Frontal cortex (tissue), 4 donors: ENCODE data around the gene OR2H1. TPM values are rescaled to one million over a fixed set of nuclear protein-coding genes. Genes with fewer than 3 reads are reported as not detected.

Experiments used
- DNase-seq, 2 donors: peaks; one replicate each; pipeline ENCODE4 v3.0.0; 2012; ENCODE audit warnings: low spot score in 2 of 2
- FAIRE-seq: peaks from 2 replicates; lab custom pipeline; 2012; peaks lifted over from hg19 to GRCh38; lab: Jason Lieb, UNC
- total RNA-seq: library from RNA; depleted of rRNA; stranded (reverse); fragments of >200 nt; gene quantifications from one replicate; pipeline ENCODE4 v1.2.3, GENCODE V29; 2014
- donor health status: control.
- donor health status: control.
- donor health status: control.

The OR2H1 gene
- total RNA-seq, 1 donor from 2014 or later = under 0.01 TPM

GRCh38 chr6:29479560-29479959 lies 22.6 kb downstream of the OR2H1 start:
- no peak for DNase-seq
- FAIRE-seq = no peak

- FAIRE-seq (no peak), DNase-seq (no peak)
These were observed 26.2 kb downstream of the OR2H1 start for GRCh38 chr6:29483186-29483585.

- no peak for DNase-seq
- FAIRE-seq = no peak
These were observed 26.8 kb downstream of the OR2H1 start for GRCh38 chr6:29483735-29484134.

- DNase-seq = no peak
These were observed 29.6 kb downstream of the OR2H1 start for GRCh38 chr6:29486577-29486976.

GRCh38 chr6:29487131-29487530 lies 30.2 kb downstream of the OR2H1 start:
- FAIRE-seq (no peak), DNase-seq (no peak)

More at GRCh38 chr6:29486577-29486976, 29.6 kb downstream of the OR2H1 start:
- no peak for FAIRE-seq

GRCh38 chr6:29487660-29488059 lies 30.7 kb downstream of the OR2H1 start, which contains the start of gene MAS1L:
MAS1L (minus strand) TSS chr6:29487956; CDS start chr6:29487902, 54 bp downstream.
- FAIRE-seq (no peak), DNase-seq (no peak)

- DNase-seq = no peak
- peak; percentile 98 for FAIRE-seq
These were observed 31.9 kb downstream of the OR2H1 start for GRCh38 chr6:29488874-29489273.

- FAIRE-seq = no peak
These were observed 32.3 kb downstream of the OR2H1 start for GRCh38 chr6:29489286-29489685.

GRCh38 chr6:29490055-29490454 lies 33.1 kb downstream of the OR2H1 start:
- no peak for FAIRE-seq
- DNase-seq = no peak

More at GRCh38 chr6:29489286-29489685, 32.3 kb downstream of the OR2H1 start:
- DNase-seq = no peak

GRCh38 chr6:29490552-29490951 lies 33.6 kb downstream of the OR2H1 start:
- FAIRE-seq (no peak), DNase-seq (no peak)

GRCh38 chr6:29491574-29491973 lies 34.6 kb downstream of the OR2H1 start:
- FAIRE-seq (no peak), DNase-seq (no peak)

GRCh38 chr6:29493261-29493660 lies 36.3 kb downstream of the OR2H1 start:
- DNase-seq (no peak), FAIRE-seq (no peak)

- FAIRE-seq (no peak), DNase-seq (no peak)
These were observed 37.2 kb downstream of the OR2H1 start for GRCh38 chr6:29494131-29494530.

GRCh38 chr6:29495571-29495970 lies 38.6 kb downstream of the OR2H1 start:
- no peak for FAIRE-seq
- DNase-seq = no peak

GRCh38 chr6:29496961-29497360 lies 40.0 kb downstream of the OR2H1 start:
- DNase-seq = no peak
- FAIRE-seq = no peak

GRCh38 chr6:29499704-29500103 lies 42.7 kb downstream of the OR2H1 start:
- DNase-seq (no peak), FAIRE-seq (no peak)

- no peak for DNase-seq
- no peak for FAIRE-seq
These were observed 43.6 kb downstream of the OR2H1 start for GRCh38 chr6:29500594-29500993.

GRCh38 chr6:29501106-29501505 lies 44.2 kb downstream of the OR2H1 start:
- FAIRE-seq (no peak), DNase-seq (no peak)

- FAIRE-seq (no peak), DNase-seq (no peak)
These were observed 45.2 kb downstream of the OR2H1 start for GRCh38 chr6:29502181-29502580.

- DNase-seq = no peak
- no peak for FAIRE-seq
These were observed 45.6 kb downstream of the OR2H1 start for GRCh38 chr6:29502597-29502996.

- FAIRE-seq (no peak), DNase-seq (no peak)
These were observed 48.0 kb downstream of the OR2H1 start for GRCh38 chr6:29504961-29505360.

- DNase-seq (no peak), FAIRE-seq (no peak)
These were observed 48.9 kb downstream of the OR2H1 start for GRCh38 chr6:29505808-29506207.
